K562 (cell line): Measurements from ENCODE around the gene DNAJB7. TPM values are rescaled to one million over a fixed set of nuclear protein-coding genes. Genes with fewer than 3 reads are reported as not detected.

Experiments
- ATAC-seq: fragments of 200-7000 bp; cut with Tn5 transposase; 3 replicates; pipeline ENCODE4 v1.9.1; 2020; ENCODE audit warnings: moderate library complexity
- BruUV-seq: library from RNA; stranded (reverse); fragments of 400-500 nt; replicated peaks from 2 replicates; lab custom pipeline; 2021; lab: Mats Ljungman, UMichigan
- CTCF ChIA-PET: fragments of 300-600 bp; formaldehyde crosslinking; extraction: SDS; loops from one replicate; lab custom pipeline; 2021; ENCODE audit warnings: low intra/inter-chr PET ratio; lab: Yijun Ruan, JAX
- POLR2A ChIA-PET: fragments of 300-600, 350-650 bp; sonication (Branson Sonifier 250); formaldehyde crosslinking; extraction: SDS; loops from one replicate; lab custom pipeline; 2021; ENCODE audit warnings: antibody characterized with exemption, inconsistent platforms; lab: Yijun Ruan, JAX
- DNase-seq, 4 experiments: peaks; one replicate each; pipeline versions ENCODE4 v3.0.0 to v3.0.0-alpha.2; 2011 to 2018; ENCODE audit warnings: low spot score in 3 of 4, mixed read lengths in 3 of 4; ENCODE audit errors: extremely low read depth in 1 of 4
- FAIRE-seq: peaks from 2 replicates; lab custom pipeline; 2011; peaks lifted over from hg19 to GRCh38; lab: Jason Lieb, UNC
- H2AFZ ChIP-seq: 2 replicates; pipeline ENCODE4 v1.6.0; 2011; ENCODE audit warnings: low read depth, low read length, control low read depth, inconsistent platforms
- H3K27ac ChIP-seq: fragments of 200-600 bp; 3 replicates; pipeline ENCODE4 v1.8.0; 2011; ENCODE audit warnings: low read depth, mild to moderate bottlenecking, control low read depth, inconsistent platforms, low read length, moderate library complexity, mixed read lengths; ENCODE audit errors: extremely low read depth
- H3K27me3 ChIP-seq, 2 experiments: fragments of 300-600 bp in 1 of 2; 2 replicates in 1 of 2; 3 replicates in 1 of 2; pipeline versions ENCODE4 v1.6.0 to v1.8.0; 2011; ENCODE audit warnings: inconsistent platforms in 2 of 2, low read length in 2 of 2, mild to moderate bottlenecking in 1 of 2, mixed read lengths in 1 of 2, moderate library complexity in 1 of 2; ENCODE audit not compliant: control insufficient read depth in 2 of 2, insufficient read depth in 2 of 2
- H3K36me3 ChIP-seq: fragments of 300-600 bp; 3 replicates; pipeline ENCODE4 v1.8.0; 2011; ENCODE audit warnings: mild to moderate bottlenecking, low read length, inconsistent platforms; ENCODE audit not compliant: control insufficient read depth, insufficient read depth
- H3K4me1 ChIP-seq, 2 experiments: fragments of 200-600 bp in 1 of 2; replicated peaks in 1 of 2; 2 replicates in 1 of 2; 3 replicates in 1 of 2; pipeline versions ENCODE4 v1.5.1 to v1.8.0; 2011; ENCODE audit warnings: inconsistent platforms in 2 of 2, low read length in 2 of 2, mild to moderate bottlenecking in 1 of 2, mixed read lengths in 1 of 2, moderate library complexity in 1 of 2; ENCODE audit not compliant: control insufficient read depth in 2 of 2, insufficient read depth in 2 of 2
- H3K4me2 ChIP-seq: 2 replicates; pipeline ENCODE4 v1.6.1; 2011; ENCODE audit warnings: low read length, control low read depth, inconsistent platforms, mixed read lengths; ENCODE audit not compliant: insufficient read depth
- H3K4me3 ChIP-seq: fragments of 200-600 bp; sonication (generic), shearing (Covaris generic); 2 replicates; pipeline ENCODE4 v1.5.1; 2016; ENCODE audit warnings: control low read depth, inconsistent platforms
- H3K79me2 ChIP-seq: fragments of 200-600 bp; 3 replicates; pipeline ENCODE4 v1.8.0; 2011; ENCODE audit warnings: low read length, inconsistent platforms; ENCODE audit not compliant: control insufficient read depth, insufficient read depth
- H3K9ac ChIP-seq, 2 experiments: 2 replicates each; pipeline versions ENCODE4 v1.6.0 to v1.6.1; 2011; ENCODE audit warnings: low read depth in 2 of 2, low read length in 2 of 2, control low read depth in 1 of 2, inconsistent platforms in 1 of 2, mild to moderate bottlenecking in 1 of 2, mixed read lengths in 1 of 2; ENCODE audit not compliant: insufficient read depth in 1 of 2
- H3K9me1 ChIP-seq: one replicate; pipeline ENCODE4 v1.6.0; 2011; ENCODE audit warnings: inconsistent platforms, mild to moderate bottlenecking, low read length, moderate library complexity; ENCODE audit not compliant: control insufficient read depth, insufficient read depth
- H3K9me3 ChIP-seq: replicated peaks from 2 replicates; pipeline ENCODE4 v1.5.1; 2011; ENCODE audit warnings: low read depth, low read length, inconsistent platforms; ENCODE audit not compliant: control insufficient read depth, insufficient read depth
- H4K20me1 ChIP-seq: replicated peaks from 2 replicates; pipeline ENCODE4 v1.6.1; 2011; ENCODE audit warnings: low read length, inconsistent platforms, mixed read lengths; ENCODE audit not compliant: control insufficient read depth, insufficient read depth
- CBFA2T3 ChIP-seq: fragments of 450-650 bp; IDR thresholded peaks from 2 replicates; pipeline ENCODE4 v1.6.1; 2017
- HEY1 ChIP-seq: fragments of 250-450 bp; sonication (Bioruptor Pico); IDR thresholded peaks from 2 replicates; pipeline ENCODE4 v1.5.0; 2020; ENCODE audit warnings: mild to moderate bottlenecking, moderate library complexity, borderline replicate concordance
- HSF4 ChIP-seq: fragments of 250-450 bp; sonication (Bioruptor Pico); IDR thresholded peaks from 2 replicates; pipeline ENCODE4 v2.1.2; 2022; ENCODE audit warnings: mild to moderate bottlenecking, moderate library complexity, borderline replicate concordance
- MGA ChIP-seq: fragments of 450-650 bp; IDR thresholded peaks from 2 replicates; pipeline ENCODE4 v1.6.1; 2016; ENCODE audit warnings: mild to moderate bottlenecking, moderate library complexity
- NR3C1 ChIP-seq: sonication (generic); formaldehyde crosslinking; IDR thresholded peaks from 2 replicates; pipeline ENCODE4 v1.8.1; 2022; ENCODE audit warnings: missing genetic modification reagents
- SRSF7 ChIP-seq: fragments of 200-400 bp; formaldehyde crosslinking; optimal IDR thresholded peaks from 2 replicates; pipeline ENCODE3; 2017; ENCODE audit warnings: mild to moderate bottlenecking, low read depth, low read length
- SRSF9 ChIP-seq: fragments of 200-400 bp; formaldehyde crosslinking; IDR thresholded peaks from 2 replicates; pipeline ENCODE4 v1.6.1; 2017; ENCODE audit warnings: low read depth, low read length, borderline replicate concordance
- ZNF263 ChIP-seq: sonication (generic); formaldehyde crosslinking; IDR thresholded peaks from 2 replicates; pipeline ENCODE4 v1.8.0; 2022; ENCODE audit warnings: mild to moderate bottlenecking, missing genetic modification reagents, borderline replicate concordance
- ZNF384 ChIP-seq: IDR thresholded peaks from 2 replicates; pipeline ENCODE4 v1.6.1; 2012; ENCODE audit warnings: low read depth, low read length, improper control_type of control experiment
- ZNF431 ChIP-seq: sonication (generic); formaldehyde crosslinking; IDR thresholded peaks from 2 replicates; pipeline ENCODE4 v1.8.0; 2022; ENCODE audit warnings: mild to moderate bottlenecking, missing genetic modification reagents
- ZNF699 ChIP-seq: fragments of 250-450 bp; sonication (Bioruptor Pico); IDR thresholded peaks from 2 replicates; pipeline ENCODE4 v1.8.0; 2021; ENCODE audit warnings: mild to moderate bottlenecking, moderate library complexity; ENCODE audit not compliant: insufficient replicate concordance
- ZNF79 ChIP-seq: fragments of 250-450 bp; sonication (Bioruptor Pico); IDR thresholded peaks from 2 replicates; pipeline ENCODE4 v1.4.0; 2020; ENCODE audit warnings: low read depth, mild to moderate bottlenecking, moderate library complexity
- WGBS: fragments of 100-300 bp; shearing (Covaris generic); methylation state at CpG from one replicate; pipeline ENCODE4 v1.1.6; 2016; ENCODE audit warnings: low coverage, mixed read lengths; ENCODE audit not compliant: insufficient coverage; ENCODE audit errors: missing lambda C conversion rate; 5-methylcytosine and 5-hydroxymethylcytosine counted together
- in situ Hi-C: fragments of 300-500 bp; cut with MboI; formaldehyde crosslinking; loops from 4 replicates; pipeline ENCODE4 v1.15.0; 2018; ENCODE audit warnings: inconsistent platforms, mixed read lengths
- intact Hi-C: fragments of 100-400 bp; cut with micrococcal nuclease; formaldehyde crosslinking; loops from 2 replicates; pipeline ENCODE4 v1.14.2; 2022
- polyA plus RNA-seq, 8 experiments: library from polyadenylated mRNA; depleted of rRNA in 4 of 8; stranded (reverse) in 5 of 8; unstranded in 3 of 8; fragments of >200 nt; fragmentation: Nextera tagmentation in 2 of 8; fragmentation: Illumina TruSeq in 1 of 8; extraction: Ambion mirVana in 2 of 8; extraction: Trizol in 1 of 8; gene quantifications; 2 replicates each; pipeline versions ENCODE4 v1.2.1 to v1.2.3, GENCODE V29; 2011 to 2014; ENCODE audit warnings: inconsistent platforms in 1 of 8, missing spikeins in 1 of 8
- total RNA-seq, 7 experiments: library from RNA; depleted of rRNA in 6 of 7; stranded (reverse); fragments of >200 nt in 6 of 7; fragmentation: Illumina TruSeq in 2 of 7; extraction: Trizol in 2 of 7; gene quantifications; 2 replicates each; pipeline versions ENCODE4 v1.2.1 to v1.2.3, GENCODE V29; 2011 to 2021; ENCODE audit warnings: low replicate concordance in 1 of 7

The DNAJB7 gene
- total and polyA plus RNA-seq, 9 of the 15 experiments (the other 6 are each of a cell fraction or from before 2014, with no cell fraction given): 0.13 to 0.21 TPM; not detected in 7

GRCh38 chr22:40823426-40823825 is 38.5 kb downstream of the DNAJB7 start:
- no peaks in the 10 kb centered on the region for H3K9me3 ChIP-seq
- FAIRE-seq (no peak), DNase-seq (no peak), ATAC-seq (no peak)
- peaks cover 14% of the 10 kb centered on the region for H3K79me2 ChIP-seq
- peaks cover 0 to 8% of the 10 kb centered on the region in 2 experiments; a peak in 2 of 5 replicates for H3K4me1 ChIP-seq
- no peak overlapping the region for H3K27ac ChIP-seq
- in situ Hi-C loops: no loop called here
- no peaks in the 10 kb centered on the region for H3K27me3 ChIP-seq
- no peak overlapping the region for H3K9ac ChIP-seq
- ChIA-PET POLR2A (interaction anchor here (0.6 to 0.7 kb wide), 3 partner anchors 102 to 1193 kb away, joined by 3 read pairs; no protein-coding TSS in a partner anchor), CTCF (interaction anchor here (0.6 kb wide), 1 partner anchor 13 kb away, joined by 3 read pairs; no protein-coding TSS in a partner anchor)
- no peak overlapping the region for H2AFZ ChIP-seq
- no peak overlapping the region for H3K4me3 ChIP-seq
- BruUV-seq: no TSS peak
- H4K20me1 ChIP-seq: no peaks in the 10 kb centered on the region
- H3K4me2 ChIP-seq: no peak overlapping the region
- WGBS: 50% methylated on average over 1 of the region's 1 CpG
- peaks cover 34% of the 10 kb centered on the region; the same call in 2 of the 3 replicates for H3K36me3 ChIP-seq
- intact Hi-C loops: no loop called here
- no peaks in the 10 kb centered on the region for H3K9me1 ChIP-seq
- TF ChIP-seq ZNF384: no peak
- TF ChIP-seq ZNF431 (CRISPR knock-in tag): no peak
- no peak for TF ChIP-seq ZNF699 (CRISPR knock-in tag)
- no peak for TF ChIP-seq HSF4 (CRISPR knock-in tag)
- no peak for TF ChIP-seq HEY1 (CRISPR knock-in tag)
- TF ChIP-seq SRSF7: no peak
- no peak for TF ChIP-seq CBFA2T3
- no peak for TF ChIP-seq ZNF263 (CRISPR knock-in tag)
- no peak for TF ChIP-seq ZNF79 (CRISPR knock-in tag)
- no peak for TF ChIP-seq MGA
- no peak for TF ChIP-seq SRSF9
- no peak for TF ChIP-seq NR3C1 (CRISPR knock-in tag)
